ENCODE data around the gene MTHFD1L.

The MTHFD1L gene

DNA sequence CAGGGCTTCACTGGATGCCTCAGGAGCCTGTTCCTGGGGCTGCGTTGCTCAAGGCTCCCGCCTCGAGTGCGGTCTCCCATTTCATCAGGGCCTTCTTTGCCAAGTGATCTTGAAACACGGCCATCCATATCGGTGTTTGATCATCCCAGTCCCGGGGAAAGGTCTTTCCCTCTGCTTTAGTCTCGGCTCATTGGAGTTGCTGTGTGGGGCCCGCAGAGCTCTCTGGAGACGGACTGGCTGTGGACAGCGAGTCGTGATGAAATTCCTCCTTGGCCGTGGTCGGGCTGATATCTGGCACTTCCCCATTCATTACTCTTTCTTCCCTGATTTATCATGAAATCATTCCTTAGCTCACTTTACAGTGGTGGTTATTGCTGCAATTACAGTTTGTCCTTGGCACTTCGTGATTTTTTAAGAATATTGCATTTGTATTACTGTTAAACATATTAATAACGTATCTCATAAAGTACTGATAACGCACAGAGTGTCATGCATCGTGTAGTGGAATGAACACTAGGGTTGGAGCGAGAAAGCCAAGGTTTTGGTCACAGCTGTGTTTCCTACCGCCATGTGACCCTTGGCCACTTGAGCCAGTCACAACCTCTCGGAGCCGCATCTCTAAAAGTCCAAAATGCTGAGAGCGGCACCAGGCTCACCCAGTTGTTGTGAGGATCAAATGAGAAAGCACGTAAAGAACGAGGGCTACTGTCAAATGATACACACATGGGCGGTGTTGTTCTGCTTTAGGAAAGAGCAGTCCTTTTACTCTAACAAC, 71.8 kb downstream of the MTHFD1L start:
- no peak for DNase-seq

DNA sequence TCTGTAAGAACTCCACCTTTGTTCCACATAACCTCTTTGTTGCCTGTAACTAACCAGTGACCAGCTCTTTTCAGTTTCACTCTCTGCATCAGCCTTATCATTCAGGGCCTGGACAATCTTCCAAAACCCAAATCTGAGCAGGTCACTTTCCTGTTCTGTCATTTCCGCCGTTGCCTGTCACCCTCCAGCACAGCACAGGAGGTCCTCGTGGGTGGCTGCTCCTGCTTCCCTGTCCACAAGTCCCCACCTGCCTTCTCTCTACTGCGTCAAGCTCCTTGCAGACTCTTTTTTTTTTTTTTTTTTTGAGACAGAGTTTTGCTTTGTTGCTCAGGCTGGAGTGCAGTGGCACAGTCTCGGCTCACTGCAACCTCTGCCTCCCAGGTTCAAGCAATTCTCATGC, 73.9 kb downstream of the MTHFD1L start:
- no peak for DNase-seq

DNA sequence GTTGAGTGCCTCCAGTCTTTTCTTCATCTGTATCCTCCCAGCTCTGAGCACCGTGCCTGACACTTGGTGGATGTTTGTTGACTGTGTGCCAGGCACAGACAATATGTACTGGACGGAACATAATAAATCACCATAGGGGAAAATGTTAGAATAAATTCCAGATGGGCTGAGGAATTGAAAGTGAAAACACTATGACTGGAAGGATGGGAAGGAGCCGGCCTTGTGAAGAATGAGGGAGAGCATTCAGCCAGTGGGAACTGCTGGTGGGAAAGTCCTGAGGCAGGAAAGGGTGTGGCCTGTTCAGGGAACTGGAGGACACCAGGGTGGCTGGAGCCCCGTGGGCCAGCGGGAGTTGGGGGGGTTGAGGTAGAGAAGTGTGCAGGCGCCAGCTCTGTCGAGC, 75.4 kb downstream of the MTHFD1L start:
- no peak for DNase-seq

DNA sequence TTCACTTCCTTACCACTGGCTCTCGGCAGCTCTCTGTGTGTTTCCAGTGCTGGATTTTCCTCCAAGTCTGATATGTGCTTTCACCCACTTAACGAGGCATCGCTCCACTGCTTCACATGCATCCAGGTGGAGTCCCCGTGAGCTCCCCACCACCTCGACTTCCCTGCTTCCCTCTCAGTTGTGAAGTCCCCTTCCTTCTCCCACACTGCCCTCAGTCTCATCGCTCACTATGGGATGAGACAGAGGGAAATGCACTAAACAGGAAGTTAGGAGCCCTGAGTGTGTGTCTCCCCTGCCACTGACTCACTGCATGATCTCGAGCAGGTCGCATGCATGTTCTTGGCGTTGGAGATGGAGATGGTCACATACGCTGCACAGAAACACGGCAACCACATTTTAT, 84.0 kb downstream of the MTHFD1L start:
- no peak for DNase-seq

DNA sequence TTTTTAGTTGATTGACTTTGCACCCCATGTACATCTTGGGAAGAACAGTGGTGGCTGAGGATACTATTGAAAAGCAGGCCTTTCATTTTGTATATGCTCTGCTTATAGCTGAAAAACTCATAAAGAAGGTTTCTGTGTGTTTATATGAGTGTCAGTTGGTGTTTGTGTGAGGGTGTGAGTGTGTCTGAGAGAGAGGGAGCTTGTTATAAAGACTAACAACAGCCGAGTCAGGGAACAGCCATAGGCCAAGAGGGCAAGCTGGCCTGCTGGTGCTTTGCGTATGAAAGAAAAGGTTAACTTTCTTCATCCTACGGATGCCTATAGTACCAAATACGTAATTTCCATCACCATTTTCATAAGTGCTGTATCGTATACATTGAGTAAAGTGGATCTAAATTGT, 88.3 kb downstream of the MTHFD1L start:
- DNase-seq, result no peak

DNA sequence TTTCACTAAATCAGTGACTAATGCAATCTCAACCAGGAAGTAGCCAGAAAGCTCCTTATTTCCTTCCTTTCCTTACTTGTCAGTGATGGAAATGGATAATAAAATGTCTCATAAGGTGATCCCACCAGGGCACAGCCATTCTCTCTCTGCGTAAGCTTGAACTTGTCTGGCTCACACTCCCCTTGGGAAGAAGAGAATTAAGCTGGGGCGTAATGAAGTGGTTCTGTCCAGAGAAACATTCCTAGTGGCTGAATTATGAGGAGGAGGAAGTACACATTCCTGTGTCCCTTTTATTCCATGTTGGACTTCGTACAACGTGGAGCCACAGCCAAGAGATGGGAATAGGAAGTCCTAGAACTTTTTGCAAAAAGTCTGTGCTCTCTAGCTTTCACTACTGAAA, 93.7 kb downstream of the MTHFD1L start:
- DNase-seq, result no peak

DNA sequence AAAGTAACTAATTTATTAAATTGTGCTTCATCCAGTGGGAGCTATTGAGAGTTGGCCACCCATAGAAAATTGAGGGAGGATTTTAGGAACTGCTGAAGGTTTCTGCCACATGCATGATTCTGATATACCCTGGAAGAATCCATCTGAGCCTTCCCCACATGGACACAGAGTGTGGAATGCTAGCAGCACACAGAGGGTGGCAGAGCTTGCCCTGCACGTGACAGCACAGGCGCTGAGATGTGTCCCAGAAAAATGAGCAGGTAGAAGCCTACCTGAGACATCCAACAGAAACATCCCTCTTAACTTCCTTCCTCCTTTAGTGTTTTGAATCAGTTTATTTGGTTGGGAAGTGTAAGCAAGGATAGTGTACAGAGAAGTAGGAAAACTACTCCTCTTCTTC, 96.9 kb downstream of the MTHFD1L start:
- no peak for DNase-seq

DNA sequence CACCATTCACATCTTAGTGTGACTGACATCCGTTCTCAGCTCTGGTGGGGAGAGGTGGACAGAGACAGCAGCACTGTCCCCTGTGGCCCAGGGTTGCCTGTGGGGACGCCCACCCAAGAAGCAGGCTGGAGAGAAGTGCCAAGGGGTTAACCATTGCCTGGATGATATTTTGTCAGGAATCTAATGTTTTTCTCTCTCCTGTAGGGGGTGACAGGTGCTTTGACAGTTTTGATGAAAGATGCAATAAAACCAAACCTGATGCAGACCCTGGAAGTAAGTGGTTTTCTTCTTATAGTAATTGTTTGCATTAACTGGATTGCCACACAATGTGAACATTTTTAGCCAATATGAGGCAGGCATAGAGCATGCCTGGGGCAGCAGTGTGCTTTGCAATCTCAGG, 99.3 kb downstream of the MTHFD1L start:
- DNase-seq, result no peak

DNA sequence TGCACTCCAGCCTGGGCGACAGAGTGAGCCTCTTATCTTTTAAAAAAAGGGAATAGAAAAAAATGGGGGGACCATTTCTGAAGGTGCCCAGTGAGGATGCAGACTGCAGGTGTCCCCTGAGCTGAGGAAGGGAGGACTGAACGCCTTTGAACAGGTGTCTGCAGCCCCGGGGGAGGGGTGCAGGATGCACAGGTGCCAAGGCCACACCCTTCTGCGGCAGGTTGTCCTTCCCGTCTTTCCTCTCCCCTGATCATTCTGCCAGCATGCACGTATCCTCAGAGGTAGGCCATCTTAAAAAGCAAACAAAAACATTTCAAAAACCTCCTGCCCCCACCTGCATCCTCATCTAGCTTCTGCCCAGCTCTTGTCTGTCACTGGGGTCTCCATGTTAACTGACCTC, 101.3 kb downstream of the MTHFD1L start:
- no peak for DNase-seq

DNA sequence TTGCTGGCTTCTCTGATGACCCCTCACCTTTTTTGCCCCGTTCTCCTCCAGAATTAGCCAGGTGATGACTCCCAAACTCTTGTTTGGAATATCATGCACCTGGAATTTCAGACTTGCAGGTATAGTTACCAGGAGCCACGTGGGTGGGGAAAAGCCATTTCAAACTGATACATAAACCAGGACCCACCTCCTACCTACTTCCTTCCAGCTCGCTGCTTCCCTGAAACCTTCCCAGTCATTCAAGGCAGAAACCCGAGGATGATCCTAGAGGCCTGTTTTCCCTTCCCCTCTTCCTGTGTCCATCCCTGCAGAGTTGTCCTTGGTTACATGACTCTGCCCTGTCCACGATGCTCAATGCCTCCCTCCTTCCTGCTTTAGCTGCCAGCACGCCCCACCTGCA, 101.9 kb downstream of the MTHFD1L start:
- no peak for DNase-seq

DNA sequence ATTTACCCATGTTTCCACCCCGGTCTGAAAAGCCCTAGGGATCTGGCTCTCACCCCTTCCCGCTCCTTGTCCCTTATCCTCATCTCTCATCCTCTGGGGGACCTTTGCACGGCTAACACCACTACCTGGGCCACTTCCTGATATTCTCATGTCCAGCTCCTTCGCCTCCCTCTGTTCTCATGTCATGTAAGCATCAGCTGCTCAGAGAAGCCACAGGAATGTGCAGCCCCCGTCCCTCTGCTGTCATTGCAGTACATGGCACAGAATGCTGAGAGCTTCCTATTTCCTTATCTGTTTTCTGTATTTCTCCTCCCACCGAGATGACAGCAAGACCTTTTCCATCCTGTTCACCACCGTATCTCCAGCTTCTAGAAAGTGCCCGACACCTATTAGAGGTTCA, 102.4 kb downstream of the MTHFD1L start:
- no peak for DNase-seq

DNA sequence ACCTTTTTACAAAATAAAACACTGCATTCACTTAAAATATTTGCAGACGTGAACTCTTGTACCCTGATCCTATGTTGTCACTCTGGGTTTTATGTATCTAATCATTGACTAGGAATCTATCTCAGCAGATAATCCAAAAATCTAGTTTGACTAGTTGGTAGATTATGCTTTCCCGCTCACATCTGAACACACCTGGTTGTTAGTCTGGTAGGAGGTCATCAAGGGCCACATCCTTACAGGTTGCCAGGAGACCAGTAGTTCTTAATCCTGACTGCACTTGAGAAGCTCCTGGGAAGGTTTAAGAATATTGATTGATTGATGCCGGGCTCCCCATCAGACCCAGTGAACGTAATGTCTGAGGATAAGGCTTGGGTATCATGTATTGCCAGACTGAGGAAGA, 104.4 kb downstream of the MTHFD1L start:
- DNase-seq, result no peak

DNA sequence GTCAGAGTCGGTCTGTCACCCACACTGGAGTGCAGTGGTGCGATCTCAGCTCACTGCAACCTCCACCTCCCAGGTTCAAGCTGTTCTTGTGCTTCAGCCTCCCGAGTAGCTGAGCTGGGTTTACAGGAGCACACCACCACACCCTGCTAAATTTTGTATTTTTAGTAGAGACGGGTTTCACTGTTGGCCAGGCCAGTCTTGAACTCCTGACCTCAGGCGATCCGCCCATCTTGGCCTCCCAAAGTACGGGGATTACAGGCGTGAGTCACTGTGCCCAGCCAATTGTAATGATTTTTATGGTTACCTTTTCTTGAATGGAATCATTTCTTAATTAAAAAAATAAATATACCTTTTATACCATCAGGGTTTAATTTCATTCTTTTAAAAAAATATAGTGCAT, 105.7 kb downstream of the MTHFD1L start:
- DNase-seq, result no peak

DNA sequence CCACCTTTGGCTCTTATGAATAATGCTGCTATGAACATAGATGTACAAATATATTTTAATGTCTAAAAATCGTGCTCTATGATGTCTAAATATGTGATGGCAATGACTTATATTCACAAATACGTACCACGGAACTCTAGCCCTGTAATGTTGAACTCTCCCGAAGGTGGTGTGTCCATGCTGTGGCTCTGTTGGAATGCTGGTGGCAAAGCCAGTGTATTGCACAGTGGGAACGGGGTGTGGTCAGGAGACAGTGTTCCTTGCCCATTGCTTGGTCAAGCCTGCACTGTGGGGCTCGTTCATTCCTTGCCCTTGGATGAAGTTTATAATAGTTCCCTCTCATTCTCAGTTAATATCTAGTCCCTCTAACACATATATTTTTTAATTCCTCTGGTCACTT, 109.6 kb downstream of the MTHFD1L start:
- DNase-seq, result no peak

DNA sequence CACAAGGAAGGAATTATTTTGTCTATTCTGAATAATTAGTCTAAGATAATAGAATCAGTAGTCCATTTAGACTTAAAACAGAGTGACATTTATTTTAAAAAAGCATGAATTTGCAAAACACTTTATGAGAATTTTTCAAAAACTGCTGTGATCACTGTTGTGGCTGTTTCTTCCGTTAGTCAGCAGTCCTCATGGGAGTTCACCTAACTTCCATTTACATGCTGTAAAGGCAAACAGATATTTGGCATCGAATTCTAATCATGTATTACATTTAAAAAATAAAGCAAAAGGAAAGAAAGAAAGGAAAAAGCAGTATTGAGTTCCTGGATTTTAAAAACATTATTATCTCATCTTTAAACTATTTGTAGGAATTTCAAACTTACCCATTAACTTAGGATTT, 111.8 kb downstream of the MTHFD1L start:
- DNase-seq, result no peak

DNA sequence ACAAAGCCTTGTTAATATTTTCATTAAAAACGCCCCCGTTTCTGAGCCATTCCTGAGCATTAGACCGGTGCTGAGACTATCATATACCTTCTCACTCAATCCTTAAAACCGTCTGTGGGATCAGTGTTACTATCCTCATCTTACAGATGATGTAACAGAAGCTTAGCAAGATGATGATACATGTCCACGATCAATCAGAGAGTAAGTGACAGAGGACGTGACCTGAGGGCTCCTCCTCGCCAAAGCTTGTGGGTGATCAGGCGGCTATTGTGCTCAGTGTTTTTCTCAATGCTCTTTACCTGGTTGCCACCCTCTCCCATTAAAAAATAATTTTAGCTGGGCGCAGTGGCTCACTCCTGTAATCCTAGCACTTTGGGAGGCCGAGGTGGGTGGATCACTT, 113.1 kb downstream of the MTHFD1L start:
- no peak for DNase-seq

DNA sequence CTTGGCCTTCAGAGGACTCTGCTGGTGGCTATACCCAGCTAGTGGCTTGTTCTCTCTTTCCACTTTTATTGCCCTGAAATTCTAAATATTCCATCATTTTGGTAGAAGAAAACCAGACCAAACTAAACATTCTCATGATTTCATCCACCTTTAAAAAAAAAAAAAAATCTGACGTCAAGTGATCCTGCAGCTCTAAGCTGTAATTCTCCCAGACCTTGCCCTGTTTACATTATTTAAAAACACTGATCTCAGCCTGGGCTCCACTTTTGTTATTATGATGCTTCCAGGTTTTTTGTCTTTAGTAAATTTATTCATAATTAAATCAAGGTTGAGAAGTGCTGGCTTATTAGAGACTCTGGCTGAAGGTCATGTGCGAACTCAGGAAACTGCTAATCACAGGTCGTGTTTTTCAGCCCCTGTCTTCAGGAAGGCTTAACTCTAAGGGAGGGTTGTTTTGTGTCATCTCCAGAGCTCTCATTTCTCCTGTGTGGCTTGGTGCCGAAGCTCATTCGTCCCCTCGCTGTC, 114.4 kb downstream of the MTHFD1L start:
- no peak for DNase-seq

DNA sequence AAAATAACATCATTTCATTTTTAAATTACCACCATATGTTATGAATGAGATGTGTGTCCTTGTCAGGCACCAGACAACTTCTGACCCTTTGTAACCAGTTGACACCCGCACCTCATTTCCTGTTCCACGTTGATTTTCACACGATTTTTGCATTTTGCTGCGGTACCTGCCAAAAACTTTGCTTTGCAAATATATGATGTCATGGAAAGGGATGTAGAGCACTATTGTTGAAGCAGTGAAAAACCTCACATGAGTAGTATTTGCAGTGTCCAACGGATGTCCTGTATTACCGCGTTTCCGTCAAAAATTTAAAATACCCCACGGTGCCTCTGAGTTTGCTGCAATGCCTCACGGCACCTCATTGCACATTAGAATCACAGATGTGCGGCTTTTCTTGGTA, 115.6 kb downstream of the MTHFD1L start:
- DNase-seq, result no peak

DNA sequence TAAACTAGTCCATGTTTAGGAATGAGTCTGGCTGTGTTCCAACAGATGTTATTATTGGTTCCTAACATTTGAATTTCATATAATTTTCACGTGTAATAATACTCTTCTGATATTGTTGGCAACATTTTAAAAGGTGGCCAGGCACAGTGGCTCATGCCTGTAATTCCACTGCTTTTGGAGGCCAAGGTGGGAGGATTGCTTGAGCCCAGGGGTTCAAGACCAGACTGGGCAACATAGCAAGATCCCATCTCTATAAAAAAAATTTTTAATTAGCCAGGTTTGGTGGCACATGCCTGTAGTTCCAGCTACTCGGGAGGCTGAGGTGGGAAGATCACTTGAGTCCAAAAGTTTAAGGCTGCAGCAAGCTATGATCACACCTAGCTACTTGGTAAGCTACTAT, 116.2 kb downstream of the MTHFD1L start:
- no peak for DNase-seq

DNA sequence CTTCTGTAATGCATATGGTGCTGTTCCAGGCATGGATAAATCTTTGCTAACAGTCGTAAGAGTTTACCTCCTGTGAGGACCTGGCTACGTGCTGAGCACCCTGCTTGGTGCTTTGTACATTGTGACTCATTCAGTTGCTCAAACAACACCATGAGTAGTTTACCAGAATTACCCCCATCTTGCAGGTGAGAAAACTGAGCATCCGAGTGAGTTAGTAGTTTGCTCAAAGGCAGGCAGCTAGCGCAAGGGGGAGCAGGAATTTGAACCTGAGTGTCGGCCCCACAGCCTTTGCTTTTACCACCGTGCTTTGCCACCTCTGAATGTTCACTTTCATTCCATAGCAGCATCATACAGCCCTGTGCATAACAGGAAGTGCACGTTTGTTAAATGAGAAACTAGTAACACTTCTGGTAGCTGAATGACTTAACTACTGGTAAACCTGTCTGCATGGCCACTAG, 121.9 kb downstream of the MTHFD1L start:
- no peak for DNase-seq

DNA sequence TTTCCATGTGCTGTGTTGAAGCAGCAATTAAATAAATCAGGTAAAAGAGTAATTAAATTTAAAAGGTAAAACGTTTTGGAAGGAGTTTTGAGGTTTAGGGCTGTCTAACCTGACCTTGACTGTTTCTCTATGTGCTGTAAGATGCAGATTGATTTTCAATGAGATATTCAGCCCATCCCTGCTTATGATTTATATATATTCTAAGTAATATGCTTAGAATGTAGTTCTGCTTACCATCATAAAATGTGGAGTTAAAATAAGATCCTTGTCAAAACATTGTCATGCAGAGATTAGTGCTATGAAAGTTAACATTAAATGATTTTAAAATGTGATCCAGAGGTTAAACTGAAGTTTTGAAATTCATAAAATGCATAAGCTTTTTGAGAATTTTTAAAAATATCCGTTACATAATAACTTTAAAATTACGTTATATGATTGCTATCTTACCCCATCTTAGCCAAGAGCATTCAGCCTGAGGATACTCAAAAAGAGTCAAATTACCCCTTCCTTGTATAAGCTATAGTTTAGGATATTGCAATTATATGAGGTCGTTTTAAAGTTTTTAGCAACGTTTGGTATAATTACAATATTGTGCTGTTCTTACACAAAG, 122.5 kb downstream of the MTHFD1L start:
- DNase-seq, result no peak

DNA sequence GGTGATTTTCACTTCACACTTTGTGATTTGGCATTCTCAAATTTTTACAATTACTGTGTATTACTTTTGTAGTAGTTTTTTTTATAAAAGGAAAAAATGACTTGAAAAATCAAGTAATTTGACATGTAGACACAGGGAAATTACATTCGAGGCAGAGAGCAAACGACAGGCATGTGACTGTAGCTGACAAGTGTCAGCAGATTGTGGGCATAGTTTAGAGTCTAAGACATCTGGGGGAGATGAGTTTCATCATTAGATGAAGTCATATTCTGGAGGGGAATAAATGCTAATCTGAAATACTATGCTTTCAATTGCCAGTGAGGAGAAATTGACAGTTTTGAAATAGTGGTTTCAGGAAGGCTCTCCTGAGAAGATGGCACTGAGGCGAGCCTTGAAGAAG, 126.0 kb downstream of the MTHFD1L start:
- DNase-seq, result no peak

DNA sequence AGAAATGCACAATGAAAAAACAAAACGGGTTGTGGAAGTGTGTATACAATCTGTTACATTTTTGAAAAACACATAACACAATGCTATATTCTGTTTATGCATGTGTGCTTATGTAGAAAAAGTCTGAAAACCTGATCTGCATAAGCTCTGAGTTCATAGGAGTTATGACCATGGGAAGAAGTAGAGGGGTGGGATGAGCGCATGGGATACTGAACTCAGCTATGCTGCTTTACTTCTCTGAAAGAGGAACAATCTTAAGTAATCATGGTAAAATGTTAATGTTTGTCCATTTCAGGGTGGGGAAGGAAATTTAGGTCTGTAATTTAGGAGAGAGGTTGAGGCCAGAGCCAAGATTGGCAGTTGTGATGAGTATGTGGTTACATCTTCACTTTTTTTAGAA, 126.8 kb downstream of the MTHFD1L start:
- DNase-seq, result no peak

DNA sequence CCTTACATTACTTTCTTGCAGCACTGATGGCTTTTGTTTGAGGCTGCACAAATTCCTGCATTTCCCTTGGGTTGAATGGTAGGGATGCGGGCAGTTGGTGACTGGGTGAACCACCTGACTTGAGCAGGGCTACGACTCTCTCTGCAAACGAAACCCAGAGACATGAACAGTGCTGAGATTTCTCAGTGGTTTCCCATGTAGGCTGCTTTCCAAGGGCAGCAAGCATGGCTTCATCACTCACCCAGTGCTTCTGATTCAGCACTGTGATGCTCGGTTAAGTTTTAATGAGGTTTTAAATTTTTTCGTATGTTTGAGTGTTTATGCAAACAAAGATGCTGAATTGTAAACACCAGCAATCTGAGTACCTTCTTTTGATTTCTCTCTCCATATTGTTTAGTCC, 127.2 kb downstream of the MTHFD1L start:
- no peak for DNase-seq

DNA sequence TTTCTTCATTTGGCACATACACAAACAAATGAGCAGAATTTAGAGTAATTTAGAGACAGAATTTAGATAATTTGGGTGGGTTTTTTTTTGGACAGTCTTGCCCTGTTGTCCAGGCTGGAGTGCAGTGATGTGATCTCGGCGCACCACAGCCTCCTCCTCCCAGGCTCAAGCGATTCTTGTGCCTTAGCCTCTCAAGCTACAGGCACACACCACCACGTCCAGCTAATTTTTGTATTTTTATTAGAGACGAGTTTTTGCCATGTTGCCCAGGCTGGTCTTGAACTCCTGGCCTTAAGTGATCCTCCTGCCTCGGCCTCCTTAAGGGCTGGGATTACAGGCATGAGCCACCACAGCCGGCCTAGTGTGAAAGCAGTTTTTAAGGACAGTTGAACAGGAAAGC, 127.8 kb downstream of the MTHFD1L start:
- DNase-seq, result no peak

Measured in NCI-H2081 treated with DMSO at 0.1 percent for 48 hours (cell line).